ENCODE results near the gene RALGPS2.

- TF ChIP-seq POLR2AphosphoS5 (IDR thresholded peaks at IDR 0.05) (no peak), CTCF (IDR thresholded peaks at IDR 0.05) (no peak), POLR2A (IDR thresholded peaks at IDR 0.05) (no peak)
Measured at GRCh38 chr1:178725466-178726086, 532 bp downstream of the RALGPS2 start.
